22Rv1 (cell line): ENCODE results near the gene LAMC1.

ENCODE experiments used
- ZFX ChIP-seq: fragments of 450-650 bp; IDR thresholded peaks from 2 replicates; pipeline ENCODE4 v1.6.1; 2017; ENCODE audit warnings: antibody characterized with exemption, borderline replicate concordance
- TF ChIP-seq, protein P1 (sequence below): fragments of 450-650 bp; IDR thresholded peaks from 2 replicates; pipeline ENCODE4 v1.5.1; 2017; ENCODE audit warnings: mild to moderate bottlenecking

- TF ChIP-seq, protein P1, sequence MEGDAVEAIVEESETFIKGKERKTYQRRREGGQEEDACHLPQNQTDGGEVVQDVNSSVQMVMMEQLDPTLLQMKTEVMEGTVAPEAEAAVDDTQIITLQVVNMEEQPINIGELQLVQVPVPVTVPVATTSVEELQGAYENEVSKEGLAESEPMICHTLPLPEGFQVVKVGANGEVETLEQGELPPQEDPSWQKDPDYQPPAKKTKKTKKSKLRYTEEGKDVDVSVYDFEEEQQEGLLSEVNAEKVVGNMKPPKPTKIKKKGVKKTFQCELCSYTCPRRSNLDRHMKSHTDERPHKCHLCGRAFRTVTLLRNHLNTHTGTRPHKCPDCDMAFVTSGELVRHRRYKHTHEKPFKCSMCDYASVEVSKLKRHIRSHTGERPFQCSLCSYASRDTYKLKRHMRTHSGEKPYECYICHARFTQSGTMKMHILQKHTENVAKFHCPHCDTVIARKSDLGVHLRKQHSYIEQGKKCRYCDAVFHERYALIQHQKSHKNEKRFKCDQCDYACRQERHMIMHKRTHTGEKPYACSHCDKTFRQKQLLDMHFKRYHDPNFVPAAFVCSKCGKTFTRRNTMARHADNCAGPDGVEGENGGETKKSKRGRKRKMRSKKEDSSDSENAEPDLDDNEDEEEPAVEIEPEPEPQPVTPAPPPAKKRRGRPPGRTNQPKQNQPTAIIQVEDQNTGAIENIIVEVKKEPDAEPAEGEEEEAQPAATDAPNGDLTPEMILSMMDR = no peak
- TF ChIP-seq ZFX = no peak
These were observed 746 bp upstream of the LAMC1 start for GRCh38 chr1:183022202-183023145.
